ENCODE results near the gene LAMA5. TPM values are rescaled to one million over a fixed set of nuclear protein-coding genes. Genes with fewer than 3 reads are reported as not detected.

The LAMA5 gene
- total RNA-seq, 1 donor from 2014 or later = 34.5 TPM

GRCh38 chr20:62346398-62347150 lies 20.5 kb downstream of the LAMA5 start:
- no peak overlapping the region for H3K27ac Mint-ChIP-seq (ENCODE audit: unreplicated experiment)
- H3K36me3 Mint-ChIP-seq (ENCODE audit: low read depth, unreplicated experiment) = peaks cover 11% of the 10 kb centered on the region
- H3K9me3 Mint-ChIP-seq (ENCODE audit: unreplicated experiment) = peaks cover 7% of the 10 kb centered on the region
- no peak for DNase-seq (ENCODE audit: low spot score)
- no peak overlapping the region for H3K4me3 Mint-ChIP-seq (ENCODE audit: unreplicated experiment)
- no peak for TF ChIP-seq CTCF (IDR thresholded peaks at IDR 0.05; ENCODE audit: unreplicated experiment)
- no peaks in the 10 kb centered on the region for H3K4me1 Mint-ChIP-seq (ENCODE audit: unreplicated experiment)
- H3K27me3 Mint-ChIP-seq (ENCODE audit: unreplicated experiment) = peaks cover 5% of the 10 kb centered on the region

- DNase-seq (ENCODE audit: low spot score) = no peak
- Mint-ChIP-seq H3K36me3 (ENCODE audit: low read depth, unreplicated experiment) (peaks cover 11% of the 10 kb centered on the region), H3K4me1 (ENCODE audit: unreplicated experiment) (no peaks in the 10 kb centered on the region)
Measured at GRCh38 chr20:62345681-62346370, 21.3 kb downstream of the LAMA5 start.

GRCh38 chr20:62344782-62345181 lies 22.3 kb downstream of the LAMA5 start:
- no peak for TF ChIP-seq CTCF (IDR thresholded peaks at IDR 0.05; ENCODE audit: unreplicated experiment)
- Mint-ChIP-seq H3K4me3 (ENCODE audit: unreplicated experiment) (no peak overlapping the region), H3K27ac (ENCODE audit: unreplicated experiment) (no peak overlapping the region), H3K9me3 (ENCODE audit: unreplicated experiment) (peaks cover 7% of the 10 kb centered on the region), H3K36me3 (ENCODE audit: low read depth, unreplicated experiment) (peaks cover 11% of the 10 kb centered on the region), H3K27me3 (ENCODE audit: unreplicated experiment) (peaks cover 6% of the 10 kb centered on the region), H3K4me1 (ENCODE audit: unreplicated experiment) (peaks cover 2% of the 10 kb centered on the region)
- no peak for DNase-seq (ENCODE audit: low spot score)

More at GRCh38 chr20:62345681-62346370, 21.3 kb downstream of the LAMA5 start:
- Mint-ChIP-seq H3K4me3 (ENCODE audit: unreplicated experiment) (no peak overlapping the region), H3K27me3 (ENCODE audit: unreplicated experiment) (peaks cover 5% of the 10 kb centered on the region), H3K27ac (ENCODE audit: unreplicated experiment) (no peak overlapping the region), H3K9me3 (ENCODE audit: unreplicated experiment) (peaks cover 7% of the 10 kb centered on the region)
- TF ChIP-seq CTCF (IDR thresholded peaks at IDR 0.05; ENCODE audit: unreplicated experiment) = no peak

GRCh38 chr20:62344092-62344491 lies 23.0 kb downstream of the LAMA5 start:
- Mint-ChIP-seq H3K9me3 (ENCODE audit: unreplicated experiment) (peaks cover 7% of the 10 kb centered on the region), H3K36me3 (ENCODE audit: low read depth, unreplicated experiment) (peaks cover 8% of the 10 kb centered on the region), H3K27ac (ENCODE audit: unreplicated experiment) (no peak overlapping the region), H3K4me1 (ENCODE audit: unreplicated experiment) (peaks cover 5% of the 10 kb centered on the region), H3K27me3 (ENCODE audit: unreplicated experiment) (peaks cover 4% of the 10 kb centered on the region), H3K4me3 (ENCODE audit: unreplicated experiment) (no peak overlapping the region)
- no peak for TF ChIP-seq CTCF (IDR thresholded peaks at IDR 0.05; ENCODE audit: unreplicated experiment)
- no peak for DNase-seq (ENCODE audit: low spot score)

GRCh38 chr20:62342910-62343309 lies 24.2 kb downstream of the LAMA5 start:
- Mint-ChIP-seq H3K4me1 (ENCODE audit: unreplicated experiment) (peaks cover 5% of the 10 kb centered on the region), H3K9me3 (ENCODE audit: unreplicated experiment) (peaks cover 2% of the 10 kb centered on the region), H3K27me3 (ENCODE audit: unreplicated experiment) (peaks cover 3% of the 10 kb centered on the region), H3K4me3 (ENCODE audit: unreplicated experiment) (no peak overlapping the region), H3K36me3 (ENCODE audit: low read depth, unreplicated experiment) (peaks cover under 1% of the 10 kb centered on the region), H3K27ac (ENCODE audit: unreplicated experiment) (no peak overlapping the region)
- no peak for TF ChIP-seq CTCF (IDR thresholded peaks at IDR 0.05; ENCODE audit: unreplicated experiment)
- no peak for DNase-seq (ENCODE audit: low spot score)
